Liver (tissue), 9 donors: ENCODE data around the gene IPP. TPM values are rescaled to one million over a fixed set of nuclear protein-coding genes. Genes with fewer than 3 reads are reported as not detected.

Source experiments
- DNase-seq: peaks from one replicate; pipeline ENCODE4 v3.0.0-alpha.2; 2017; ENCODE audit warnings: low spot score
- H3K27ac ChIP-seq, 2 donors: one replicate each; pipeline ENCODE4 v1.7.0; 2013; ENCODE audit warnings: inconsistent platforms in 2 of 2, low read length in 2 of 2, control low read depth in 1 of 2, low read depth in 1 of 2, mild to moderate bottlenecking in 1 of 2
- H3K27me3 ChIP-seq, 4 donors: one replicate each; pipeline versions ENCODE4 v1.6.1 to v1.7.0; 2013; ENCODE audit warnings: low read length in 3 of 4, inconsistent platforms in 1 of 4, mild to moderate bottlenecking in 1 of 4, moderate library complexity in 1 of 4; ENCODE audit not compliant: control insufficient read depth in 4 of 4, insufficient read depth in 4 of 4
- H3K36me3 ChIP-seq, 4 donors: one replicate each; pipeline versions ENCODE4 v1.6.1 to v1.7.0; 2013; ENCODE audit warnings: low read length in 3 of 4, mild to moderate bottlenecking in 3 of 4, low read depth in 1 of 4, moderate library complexity in 1 of 4; ENCODE audit not compliant: control insufficient read depth in 4 of 4, insufficient read depth in 3 of 4
- H3K4me1 ChIP-seq, 4 donors: one replicate each; pipeline versions ENCODE4 v1.6.1 to v1.7.0; 2013; ENCODE audit warnings: low read length in 3 of 4, mild to moderate bottlenecking in 3 of 4, moderate library complexity in 1 of 4; ENCODE audit not compliant: control insufficient read depth in 4 of 4, insufficient read depth in 4 of 4
- H3K4me3 ChIP-seq, 3 donors: one replicate each; pipeline versions ENCODE4 v1.6.1 to v1.7.0; 2013; ENCODE audit warnings: low read length in 3 of 3, control low read depth in 1 of 3, low read depth in 1 of 3, mild to moderate bottlenecking in 1 of 3
- H3K9ac ChIP-seq, 2 donors: one replicate each; pipeline ENCODE4 v1.7.0; 2013; ENCODE audit warnings: low read length in 2 of 2, mild to moderate bottlenecking in 2 of 2, moderate library complexity in 2 of 2, control low read depth in 1 of 2, low read depth in 1 of 2
- H3K9me3 ChIP-seq, 4 donors: one replicate each; pipeline versions ENCODE4 v1.6.1 to v1.7.0; 2013; ENCODE audit warnings: low read length in 3 of 4; ENCODE audit not compliant: control insufficient read depth in 4 of 4
- ATF3 ChIP-seq: IDR thresholded peaks from 2 replicates; pipeline ENCODE4 v1.6.1; 2016; ENCODE audit warnings: antibody characterized with exemption
- CTCF ChIP-seq: fragments of 150-350 bp; IDR thresholded peaks from 2 replicates; pipeline ENCODE4 v1.5.1; 2017; ENCODE audit warnings: improper control_type of control experiment, low read depth, low read length; ENCODE audit not compliant: missing input control
- EGR1 ChIP-seq, 2 donors: IDR thresholded peaks; 2 replicates each; pipeline ENCODE4 v1.6.1; 2016 to 2018; ENCODE audit warnings: antibody characterized with exemption in 2 of 2, low read depth in 2 of 2
- FOXA1 ChIP-seq: IDR thresholded peaks from 2 replicates; pipeline ENCODE4 v1.6.1; 2016; ENCODE audit warnings: antibody characterized with exemption
- FOXA2 ChIP-seq: IDR thresholded peaks from 2 replicates; pipeline ENCODE4 v1.6.1; 2016; ENCODE audit warnings: antibody characterized with exemption
- GABPA ChIP-seq, 2 donors: IDR thresholded peaks in 1 of 2; conservative IDR thresholded peaks in 1 of 2; 2 replicates each; pipeline ENCODE4 v1.6.1; 2016; ENCODE audit warnings: antibody characterized with exemption in 2 of 2, mild to moderate bottlenecking in 1 of 2, moderate library complexity in 1 of 2
- HNF4A ChIP-seq, 2 donors: conservative IDR thresholded peaks; 2 replicates each; pipeline ENCODE4 v1.6.1; 2016; ENCODE audit warnings: antibody characterized with exemption in 2 of 2, mild to moderate bottlenecking in 2 of 2
- HNF4G ChIP-seq: IDR thresholded peaks from 2 replicates; pipeline ENCODE4 v1.6.1; 2016; ENCODE audit warnings: antibody characterized with exemption
- JUND ChIP-seq, 2 donors: IDR thresholded peaks; 2 replicates each; pipeline ENCODE4 v1.6.1; 2016; ENCODE audit warnings: antibody characterized with exemption in 2 of 2
- MAX ChIP-seq: IDR thresholded peaks from 2 replicates; pipeline ENCODE4 v1.6.1; 2016; ENCODE audit warnings: antibody characterized with exemption
- NR2F2 ChIP-seq: IDR thresholded peaks from 2 replicates; pipeline ENCODE4 v1.6.1; 2016; ENCODE audit warnings: antibody characterized with exemption
- REST ChIP-seq: IDR thresholded peaks from 2 replicates; pipeline ENCODE4 v1.6.1; 2016; ENCODE audit warnings: antibody characterized with exemption, mild to moderate bottlenecking
- RXRA ChIP-seq, 2 donors: IDR thresholded peaks; 2 replicates each; pipeline ENCODE4 v1.6.1; 2017 to 2018; ENCODE audit warnings: antibody characterized with exemption in 2 of 2, mild to moderate bottlenecking in 1 of 2
- SP1 ChIP-seq: IDR thresholded peaks from 2 replicates; pipeline ENCODE4 v1.6.1; 2018; ENCODE audit warnings: antibody characterized with exemption, mild to moderate bottlenecking
- TAF1 ChIP-seq: conservative IDR thresholded peaks from 2 replicates; pipeline ENCODE4 v1.6.1; 2016; ENCODE audit warnings: antibody characterized with exemption, mild to moderate bottlenecking
- YY1 ChIP-seq: IDR thresholded peaks from 2 replicates; pipeline ENCODE4 v1.6.1; 2016; ENCODE audit warnings: antibody characterized with exemption, mild to moderate bottlenecking
- ZBTB33 ChIP-seq: IDR thresholded peaks from 2 replicates; pipeline ENCODE4 v1.6.1; 2016; ENCODE audit warnings: antibody characterized with exemption
- WGBS: extraction: QIAGEN DNeasy Blood & Tissue Kit; methylation state at CpG from one replicate; pipeline ENCODE4 v1.1.7; 2013; 5-methylcytosine and 5-hydroxymethylcytosine counted together
- polyA plus RNA-seq, 2 donors: library from polyadenylated mRNA; stranded (reverse) in 1 of 2; unstranded in 1 of 2; fragments of 200-250 nt in 1 of 2; fragments of >200 nt in 1 of 2; fragmentation: Nextera tagmentation in 1 of 2; extraction: Ambion mirVana in 1 of 2; gene quantifications; one replicate each; pipeline versions ENCODE4 v1.2.1 to v1.2.3, GENCODE V29; 2013 to 2015
- total RNA-seq, 2 donors: library from RNA; depleted of rRNA; stranded (reverse); fragments of >200 nt; gene quantifications; one replicate each; pipeline ENCODE4 v1.2.3, GENCODE V29; 2014
- donor health status: healthy.
- donor health status: healthy.
- donor health status: healthy.
- donor health status: healthy.
- donor health status: healthy.

The IPP gene
- total and polyA plus RNA-seq, 4 donors = 2.7 to 6.7 (median 5.5) TPM

- Histone ChIP-seq H3K27me3 (no peaks in the 10 kb centered on the region), H3K9ac (no peak overlapping the region), H3K4me3 (no peak overlapping the region), H3K4me1 (no peaks in the 10 kb centered on the region), H3K9me3 (no peaks in the 10 kb centered on the region), H3K27ac (no peak overlapping the region), H3K36me3 (no peaks in the 10 kb centered on the region)
- 84% methylated on average over 2 of the region's 2 CpGs for WGBS
- DNase-seq = no peak
- TF ChIP-seq MAX = no peak
- no peak for TF ChIP-seq FOXA2
- TF ChIP-seq RXRA (IDR thresholded peaks at IDR 0.05) = no peak
- TF ChIP-seq JUND (IDR thresholded peaks at IDR 0.05) = no peak
- no peak for TF ChIP-seq ATF3
- no peak for TF ChIP-seq NR2F2
- TF ChIP-seq SP1 = no peak
- TF ChIP-seq ZBTB33 = no peak
- TF ChIP-seq CTCF = no peak
- TF ChIP-seq TAF1 = no peak
- no peak for TF ChIP-seq EGR1 (IDR thresholded peaks at IDR 0.05; ENCODE audit: low read depth in 2 of 2)
- TF ChIP-seq HNF4A (conservative IDR thresholded peaks at IDR 0.05) = no peak
- no peak for TF ChIP-seq HNF4G
- no peak for TF ChIP-seq GABPA (IDR thresholded peaks at IDR 0.05 in 1 of 2, conservative IDR thresholded peaks at IDR 0.05 in 1 of 2)
- TF ChIP-seq REST = no peak
- TF ChIP-seq YY1 = no peak
- no peak for TF ChIP-seq FOXA1
Observed at GRCh38 chr1:45789601-45790000, 39.1 kb upstream of the IPP start.

GRCh38 chr1:45787905-45788304 lies 37.5 kb upstream of the IPP start:
- Histone ChIP-seq H3K36me3 (no peaks in the 10 kb centered on the region), H3K4me3 (no peak overlapping the region), H3K4me1 (no peaks in the 10 kb centered on the region), H3K9ac (no peak overlapping the region), H3K27me3 (no peaks in the 10 kb centered on the region), H3K9me3 (no peaks in the 10 kb centered on the region), H3K27ac (no peak overlapping the region)
- TF ChIP-seq MAX (no peak), REST (no peak), ATF3 (no peak), CTCF (no peak), FOXA2 (no peak), YY1 (no peak)
- DNase-seq = no peak
- WGBS = 76% methylated on average over 4 of the region's 4 CpGs
